ENCODE measurements around the gene SLC22A13. TPM values are rescaled to one million over a fixed set of nuclear protein-coding genes. Genes with fewer than 3 reads are reported as not detected.

SLC22A13 gene
- total and polyA plus RNA-seq, 2 donors (not counting 1 experiment from before 2014, with no cell fraction given), result 0.06 to 0.33 TPM

GRCh38 chr3:38270606-38271005, 5.0 kb downstream of the SLC22A13 start:
- Histone ChIP-seq H3K27me3 (ENCODE audit: control insufficient read depth, insufficient read depth, low read length) (no peaks in the 10 kb centered on the region), H3K9me3 (ENCODE audit: control insufficient read depth, insufficient read depth, low read depth, low read length) (no peaks in the 10 kb centered on the region), H3K4me2 (ENCODE audit: extremely low read depth, insufficient read depth, low read length) (no peak overlapping the region), H3K36me3 (ENCODE audit: control insufficient read depth, insufficient read depth, low read length) (no peaks in the 10 kb centered on the region), H3K79me2 (ENCODE audit: control insufficient read depth, insufficient read depth, low read length) (no peaks in the 10 kb centered on the region), H3K27ac (ENCODE audit: insufficient read depth, low read length) (no peak overlapping the region), H3K9ac (ENCODE audit: insufficient read depth, low read length) (no peak overlapping the region), H3K4me1 (ENCODE audit: control insufficient read depth, extremely low read depth, insufficient read depth, low read length) (no peaks in the 10 kb centered on the region), H3K4me3 (replicated peaks in 1 of 4; ENCODE audit: control extremely low read depth in 1 of 4, insufficient read depth in 1 of 4, low read depth in 3 of 4, low read length in 4 of 4) (no peak overlapping the region), H4K20me1 (ENCODE audit: control insufficient read depth, extremely low read depth, insufficient read depth, low read length) (no peaks in the 10 kb centered on the region), H2AFZ (ENCODE audit: low read length) (no peak overlapping the region)
- no peak for DNase-seq (ENCODE audit: low read depth in 2 of 2)
- TF ChIP-seq EZH2 (IDR thresholded peaks at IDR 0.05; ENCODE audit: low read length, missing control alignments), result no peak
- TF ChIP-seq CTCF (conservative IDR thresholded peaks at IDR 0.05 in 1 of 2, IDR thresholded peaks at IDR 0.05 in 1 of 2; ENCODE audit: low read depth in 1 of 2, low read length in 2 of 2), result no peak

GRCh38 chr3:38271553-38271952, 5.9 kb downstream of the SLC22A13 start:
- Histone ChIP-seq H3K27ac (ENCODE audit: insufficient read depth, low read length) (no peak overlapping the region), H3K4me3 (replicated peaks in 1 of 4; ENCODE audit: control extremely low read depth in 1 of 4, insufficient read depth in 1 of 4, low read depth in 3 of 4, low read length in 4 of 4) (no peak overlapping the region), H3K79me2 (ENCODE audit: control insufficient read depth, insufficient read depth, low read length) (no peaks in the 10 kb centered on the region), H3K36me3 (ENCODE audit: control insufficient read depth, insufficient read depth, low read length) (no peaks in the 10 kb centered on the region), H3K9ac (ENCODE audit: insufficient read depth, low read length) (no peak overlapping the region), H3K27me3 (ENCODE audit: control insufficient read depth, insufficient read depth, low read length) (no peaks in the 10 kb centered on the region), H2AFZ (ENCODE audit: low read length) (no peak overlapping the region), H3K9me3 (ENCODE audit: control insufficient read depth, insufficient read depth, low read depth, low read length) (no peaks in the 10 kb centered on the region), H4K20me1 (ENCODE audit: control insufficient read depth, extremely low read depth, insufficient read depth, low read length) (no peaks in the 10 kb centered on the region), H3K4me2 (ENCODE audit: extremely low read depth, insufficient read depth, low read length) (no peak overlapping the region), H3K4me1 (ENCODE audit: control insufficient read depth, extremely low read depth, insufficient read depth, low read length) (no peaks in the 10 kb centered on the region)
- no peak for TF ChIP-seq CTCF (conservative IDR thresholded peaks at IDR 0.05 in 1 of 2, IDR thresholded peaks at IDR 0.05 in 1 of 2; ENCODE audit: low read depth in 1 of 2, low read length in 2 of 2)
- TF ChIP-seq EZH2 (IDR thresholded peaks at IDR 0.05; ENCODE audit: low read length, missing control alignments), result no peak
- DNase-seq (ENCODE audit: low read depth in 2 of 2), result no peak

- no peak overlapping the region for H3K9ac ChIP-seq (ENCODE audit: insufficient read depth, low read length)
- H3K27me3 ChIP-seq (ENCODE audit: control insufficient read depth, insufficient read depth, low read length), result no peaks in the 10 kb centered on the region
- H3K9me3 ChIP-seq (ENCODE audit: control insufficient read depth, insufficient read depth, low read depth, low read length), result no peaks in the 10 kb centered on the region
- no peak overlapping the region for H3K27ac ChIP-seq (ENCODE audit: insufficient read depth, low read length)
- no peaks in the 10 kb centered on the region for H3K79me2 ChIP-seq (ENCODE audit: control insufficient read depth, insufficient read depth, low read length)
- H3K4me3 ChIP-seq (replicated peaks in 1 of 4; ENCODE audit: control extremely low read depth in 1 of 4, insufficient read depth in 1 of 4, low read depth in 3 of 4, low read length in 4 of 4), result no peak overlapping the region
- H3K4me2 ChIP-seq (ENCODE audit: extremely low read depth, insufficient read depth, low read length), result no peak overlapping the region
- no peaks in the 10 kb centered on the region for H3K4me1 ChIP-seq (ENCODE audit: control insufficient read depth, extremely low read depth, insufficient read depth, low read length)
- no peak for DNase-seq (ENCODE audit: low read depth in 2 of 2)
- H2AFZ ChIP-seq (ENCODE audit: low read length), result no peak overlapping the region
- H4K20me1 ChIP-seq (ENCODE audit: control insufficient read depth, extremely low read depth, insufficient read depth, low read length), result no peaks in the 10 kb centered on the region
- no peaks in the 10 kb centered on the region for H3K36me3 ChIP-seq (ENCODE audit: control insufficient read depth, insufficient read depth, low read length)
- no peak for TF ChIP-seq CTCF (conservative IDR thresholded peaks at IDR 0.05 in 1 of 2, IDR thresholded peaks at IDR 0.05 in 1 of 2; ENCODE audit: low read depth in 1 of 2, low read length in 2 of 2)
- no peak for TF ChIP-seq EZH2 (IDR thresholded peaks at IDR 0.05; ENCODE audit: low read length, missing control alignments)
Measured at GRCh38 chr3:38274864-38275649, 9.4 kb downstream of the SLC22A13 start.
